SIG-M5 (cell line): ENCODE measurements around the gene GDF11.

ENCODE experiments used
- DNase-seq: peaks from one replicate; lab custom pipeline; 2025; lab: John Stamatoyannopoulos, UW

GDF11 gene

DNA sequence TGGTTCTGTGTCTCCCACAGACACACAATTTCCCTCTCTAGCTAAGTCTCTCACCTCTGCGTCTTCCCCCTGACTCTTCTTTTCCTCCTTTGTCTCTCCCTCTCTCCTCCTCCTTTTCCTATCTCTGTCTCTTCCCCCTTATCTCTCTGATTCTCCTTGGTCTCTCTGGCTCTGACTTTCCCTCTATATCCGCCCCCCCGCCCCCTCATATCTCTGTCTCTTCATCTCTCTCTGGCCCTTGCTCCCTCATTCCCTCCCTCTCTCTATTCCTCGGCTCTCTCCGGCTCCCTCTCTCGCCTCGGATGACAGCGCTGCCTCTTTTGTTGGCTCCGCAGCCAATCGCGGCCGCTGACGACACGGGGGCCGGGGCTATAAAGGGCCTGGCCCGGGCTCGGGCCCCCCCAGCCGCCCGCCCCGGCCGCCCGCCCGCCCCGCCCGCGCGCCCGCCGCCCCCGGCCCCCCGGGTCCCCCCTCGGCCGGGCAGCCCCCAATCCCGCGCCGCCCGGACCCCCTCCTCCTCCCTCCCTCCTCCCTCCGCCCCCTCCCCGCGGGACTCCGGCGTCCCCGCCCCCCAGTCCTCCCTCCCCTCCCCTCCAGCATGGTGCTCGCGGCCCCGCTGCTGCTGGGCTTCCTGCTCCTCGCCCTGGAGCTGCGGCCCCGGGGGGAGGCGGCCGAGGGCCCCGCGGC lies at the start of gene GDF11:
TSS of gene GDF11 (plus strand) at position 404 of the 687 bp plus-strand sequence. CDS start at position 599, 195 bp downstream.
- DNase-seq = no peak

DNA sequence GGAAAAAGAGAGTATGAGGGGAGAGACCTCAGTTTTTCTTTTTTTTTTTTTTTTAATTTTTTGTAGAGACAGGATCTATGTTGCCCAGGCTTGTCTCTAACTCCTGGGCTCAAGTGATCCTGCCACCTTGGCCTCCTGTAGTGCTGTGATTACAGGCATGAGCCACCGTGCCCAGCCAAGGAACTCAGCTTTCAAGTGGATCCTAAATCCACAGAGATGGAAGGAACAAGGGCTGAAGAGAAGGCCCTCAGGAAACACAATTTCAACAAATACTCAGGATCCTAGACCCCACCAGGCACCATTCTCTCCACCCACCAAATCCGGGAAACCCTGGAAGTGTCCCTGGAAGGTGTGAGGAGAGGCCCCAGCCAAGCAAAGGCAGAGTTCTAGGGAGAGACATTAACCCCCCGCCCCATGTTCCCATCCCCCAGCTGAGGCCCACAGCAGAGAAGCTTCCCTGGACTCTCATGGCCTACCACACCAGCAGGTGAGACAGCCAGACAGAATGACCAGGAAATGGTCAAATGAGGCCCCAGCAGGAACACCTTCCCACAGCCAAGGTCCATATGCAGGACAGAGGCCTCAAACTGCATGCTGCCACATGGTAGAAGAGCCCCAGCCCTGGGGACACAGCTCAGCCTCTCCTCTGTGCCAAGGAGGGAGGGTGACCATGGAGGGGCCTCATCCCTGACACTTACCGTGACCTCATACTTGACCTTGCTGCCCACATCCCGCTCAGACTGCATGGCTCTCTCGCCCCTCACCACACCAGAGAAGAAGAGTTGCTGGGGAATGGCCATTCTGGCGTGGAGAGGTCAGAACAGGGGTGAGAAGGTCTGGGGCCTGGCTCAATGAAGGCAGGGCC lies 49.4 kb upstream of the GDF11 start:
- no peak for DNase-seq

DNA sequence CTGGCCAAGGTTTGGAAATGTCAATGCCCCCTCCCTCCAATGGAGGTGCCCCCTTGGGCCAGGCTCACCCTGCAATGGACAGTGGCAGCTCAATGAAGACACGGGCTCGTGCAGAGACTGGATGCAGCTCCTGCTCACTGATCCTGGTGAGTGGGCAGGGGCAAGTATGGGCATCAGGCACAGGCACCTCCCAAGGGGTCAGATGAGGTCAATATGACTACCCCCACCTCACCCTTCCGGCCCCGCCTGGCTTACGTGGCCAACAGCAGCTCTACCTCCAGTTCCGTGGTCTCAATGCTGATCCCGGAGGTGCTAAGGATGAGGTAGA lies 48.8 kb upstream of the GDF11 start:
- DNase-seq = no peak

DNA sequence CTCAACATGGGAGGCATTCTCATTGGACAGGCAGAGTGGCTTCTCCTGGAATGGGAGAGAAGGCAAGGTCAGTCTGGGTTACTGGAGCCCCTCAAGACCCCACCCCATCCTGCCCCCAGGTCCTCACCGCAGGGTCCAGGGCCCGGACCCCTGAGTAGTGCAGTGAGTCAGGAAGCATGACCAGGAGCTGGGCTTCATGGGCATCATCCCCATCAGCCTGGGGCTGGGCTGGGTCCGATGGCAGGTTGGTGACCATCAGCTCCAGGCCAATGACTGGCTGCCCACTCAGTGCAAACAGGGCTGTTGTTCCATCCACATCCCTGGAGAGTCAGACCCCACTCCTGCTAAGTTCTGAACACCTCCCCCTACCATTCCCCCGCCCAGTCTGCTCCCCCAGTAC lies 48.3 kb upstream of the GDF11 start:
- DNase-seq = no peak

DNA sequence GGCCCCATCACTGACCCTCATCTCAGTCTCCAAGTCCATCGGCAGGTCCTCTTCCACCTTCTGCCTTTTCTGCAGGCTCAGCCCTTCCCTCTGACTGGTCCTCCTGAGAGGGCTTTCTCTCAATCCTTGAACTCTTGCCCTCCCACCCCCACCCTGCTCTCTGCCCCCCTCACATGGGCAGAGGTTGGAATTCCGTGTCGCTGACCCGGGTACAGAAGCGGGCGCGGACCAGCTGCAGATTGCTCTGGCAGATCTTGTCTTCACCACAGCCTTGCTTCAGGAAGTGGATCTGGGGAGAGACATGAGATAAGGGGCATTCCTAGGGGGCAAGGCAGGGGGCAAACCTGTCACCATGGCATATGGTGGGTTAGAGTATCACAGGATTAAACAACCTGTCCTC lies 47.6 kb upstream of the GDF11 start:
- DNase-seq = no peak

DNA sequence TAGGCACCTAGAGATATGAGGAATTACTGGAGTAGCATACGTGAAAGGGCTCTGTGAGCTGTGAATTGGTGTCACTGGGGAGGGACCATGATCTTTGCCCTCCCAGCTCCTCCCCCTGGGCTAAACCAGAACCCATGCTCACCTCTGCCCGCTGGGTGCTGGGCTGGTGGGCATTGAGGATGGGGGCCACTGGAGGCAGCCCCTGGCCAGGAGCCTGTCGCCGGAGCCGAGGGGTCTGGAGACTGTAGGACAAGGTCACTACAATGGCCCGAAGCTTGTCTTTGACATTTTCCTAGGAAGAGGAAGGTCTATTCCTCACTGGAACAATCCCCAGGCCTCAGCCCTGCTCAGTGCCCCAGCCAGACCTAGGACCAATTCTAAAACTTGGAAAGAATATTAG lies 46.8 kb upstream of the GDF11 start:
- DNase-seq = no peak

DNA sequence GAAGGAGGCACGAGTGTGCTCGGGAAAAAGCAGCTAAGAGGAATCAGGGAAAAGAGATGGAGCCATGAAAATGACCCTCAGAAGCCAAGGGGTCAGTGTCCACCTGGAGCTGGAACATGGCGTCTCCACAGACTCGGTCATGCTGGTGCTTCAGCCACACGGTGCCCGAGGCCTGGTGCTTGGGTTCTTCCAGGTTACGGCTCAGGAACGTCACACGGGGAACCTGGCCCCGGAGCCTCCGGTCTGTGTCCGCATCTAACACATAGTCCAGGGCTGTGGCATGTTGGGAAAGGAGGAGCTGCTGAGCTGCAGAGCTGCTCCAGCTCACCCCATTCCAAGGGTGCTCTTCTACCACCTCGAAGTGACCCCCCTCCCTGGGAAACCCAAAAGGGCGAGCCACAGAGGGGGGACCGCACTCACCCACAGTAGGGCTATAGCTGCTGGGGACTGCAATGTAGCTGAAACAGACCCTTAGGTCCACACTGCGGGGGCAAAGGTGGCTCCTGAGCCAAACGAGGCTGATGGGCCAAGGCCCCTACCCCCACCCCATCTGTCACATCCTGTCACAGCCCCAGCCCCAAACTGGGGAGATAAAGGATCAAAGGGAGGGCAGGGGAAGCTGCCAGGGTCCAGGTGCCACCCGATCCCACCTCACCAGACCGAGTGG lies 46.0 kb upstream of the GDF11 start:
- DNase-seq = no peak

DNA sequence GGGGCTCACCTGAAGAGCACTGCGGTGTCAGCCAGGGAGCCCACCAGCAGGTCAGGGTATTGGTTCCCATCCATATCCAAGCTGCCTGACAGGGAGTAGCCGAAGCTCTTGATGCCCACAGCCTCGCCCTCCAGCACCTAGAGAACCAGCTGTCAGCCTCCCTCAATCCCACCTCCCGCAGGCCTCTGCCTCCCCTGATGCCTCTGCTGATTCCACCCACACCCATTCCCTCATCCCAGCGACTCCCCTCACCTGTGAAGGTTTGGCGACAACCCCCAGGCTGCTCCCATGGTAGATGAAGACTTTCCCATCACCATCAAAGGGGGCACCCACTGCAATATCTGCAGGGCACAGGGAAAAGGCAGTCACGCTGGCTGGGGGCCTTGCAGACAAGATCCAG lies 45.2 kb upstream of the GDF11 start:
- DNase-seq = no peak

DNA sequence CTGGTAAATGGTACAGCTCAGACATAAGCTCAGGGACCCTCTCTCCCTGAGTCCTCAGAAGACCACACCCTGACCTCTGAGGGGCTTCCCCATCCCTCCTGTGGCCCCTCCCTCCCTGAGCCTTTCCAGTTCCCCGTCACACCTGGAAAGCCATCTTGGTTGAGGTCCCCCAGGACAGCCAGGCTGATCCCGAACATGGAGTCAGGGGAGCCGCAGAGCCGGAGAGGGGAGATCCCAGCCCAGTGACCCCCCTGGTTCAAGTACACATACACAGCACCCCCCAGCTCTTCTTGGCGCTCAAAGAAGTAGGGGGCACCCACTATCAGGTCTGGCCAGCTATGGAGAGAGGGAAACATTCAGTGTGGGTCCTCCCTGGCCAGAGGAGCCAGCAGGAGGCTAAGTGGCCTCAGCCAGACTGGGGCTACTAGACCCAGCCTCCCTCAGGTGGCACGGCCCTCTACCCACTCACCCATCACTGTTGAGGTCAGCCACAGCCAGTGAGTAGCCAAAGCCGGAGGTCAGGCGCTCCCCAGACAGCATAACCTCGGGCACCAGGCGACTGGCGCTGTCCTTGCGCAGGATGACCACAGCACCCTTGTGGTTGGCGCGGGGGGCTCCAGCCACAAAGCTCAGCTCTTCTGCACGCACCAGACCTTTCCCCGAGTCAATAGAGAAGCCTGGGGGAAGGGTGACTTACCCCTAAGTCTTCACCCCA lies 44.5 kb upstream of the GDF11 start:
- DNase-seq = no peak

DNA sequence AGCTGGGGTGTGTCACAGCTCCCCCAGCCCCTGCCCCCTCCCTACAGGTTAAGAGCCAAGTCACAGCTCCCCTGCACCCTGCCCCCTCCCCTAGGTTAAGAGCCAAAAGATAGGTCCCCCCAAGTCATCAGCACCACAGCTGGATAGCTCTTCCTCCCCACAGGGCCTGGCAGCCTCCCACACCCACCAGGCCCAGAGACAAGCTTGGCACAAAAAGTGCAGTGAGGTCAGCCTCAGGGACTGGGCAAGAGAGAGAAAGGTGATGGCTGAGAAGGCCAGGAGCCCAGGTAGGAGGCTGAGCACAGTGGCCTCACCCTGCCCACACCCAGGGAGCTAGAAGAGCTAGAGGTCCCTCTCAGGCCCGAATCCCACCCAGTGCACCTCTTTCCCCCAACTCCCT lies 44.0 kb upstream of the GDF11 start:
- no peak for DNase-seq

DNA sequence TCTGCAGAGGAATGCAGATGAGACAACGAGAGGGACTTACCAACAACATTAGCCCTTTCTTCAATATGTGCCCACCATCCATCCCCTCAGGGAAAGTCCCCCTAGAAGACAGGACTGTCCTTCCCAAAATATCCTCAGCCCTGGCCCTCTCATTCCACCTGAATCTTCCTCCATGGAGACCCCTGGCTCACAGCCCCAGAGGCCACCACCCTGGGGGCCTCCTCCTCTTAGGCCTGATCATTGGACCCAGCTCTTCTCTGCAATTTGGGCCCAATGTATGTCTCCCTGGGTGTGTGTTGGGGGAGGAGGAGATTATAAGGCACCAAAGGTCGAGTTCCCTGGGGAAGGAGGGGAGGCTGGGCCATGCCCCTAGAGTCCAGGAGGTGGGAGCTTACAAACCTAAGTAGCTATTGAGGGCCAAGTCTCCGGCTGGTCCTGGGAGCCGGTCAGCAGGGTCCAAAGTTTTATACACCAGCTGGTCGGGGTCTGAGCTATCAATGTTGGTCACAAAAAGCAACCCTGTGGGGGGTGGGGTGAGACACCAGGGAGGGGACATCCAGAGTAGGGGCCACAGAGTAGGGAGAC lies 43.4 kb upstream of the GDF11 start:
- no peak for DNase-seq

DNA sequence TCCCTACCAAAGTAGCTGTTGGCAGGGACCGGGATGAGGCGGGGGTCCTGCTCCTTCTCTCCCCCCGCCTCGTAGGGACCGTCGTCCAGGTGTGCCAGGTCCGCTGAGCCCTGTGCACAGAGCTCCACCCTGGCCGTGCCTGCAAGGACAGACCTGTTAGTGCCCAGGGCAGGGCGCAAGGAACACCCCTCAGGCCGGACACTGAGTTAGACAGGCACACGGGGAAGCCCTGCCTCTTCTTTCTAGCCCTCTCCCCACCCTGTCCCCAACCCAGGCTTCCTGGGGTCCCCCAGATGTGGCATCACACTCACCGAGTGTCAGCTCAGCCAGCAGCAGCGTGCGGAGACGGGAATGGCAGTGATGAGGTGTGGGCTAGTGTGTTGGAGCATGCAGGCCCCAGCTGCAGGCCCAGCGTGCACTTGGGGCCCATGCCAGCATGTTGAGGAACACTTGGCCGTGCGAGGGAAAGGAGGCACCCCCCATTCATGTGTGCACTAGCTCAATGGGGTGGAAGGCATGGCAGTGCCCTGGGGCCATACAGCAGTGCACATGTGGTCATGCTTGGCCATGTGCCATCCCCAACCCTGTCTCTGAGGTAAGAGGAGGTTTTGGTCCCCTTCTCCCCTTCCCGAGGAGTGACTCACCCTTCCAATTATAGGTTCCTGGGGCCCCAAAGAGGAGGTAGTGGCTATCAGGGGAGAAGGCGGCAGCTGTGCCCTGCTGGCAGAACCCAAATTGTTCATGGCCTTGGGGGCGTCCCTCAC lies 42.5 kb upstream of the GDF11 start:
- DNase-seq = peak; percentile 39

DNA sequence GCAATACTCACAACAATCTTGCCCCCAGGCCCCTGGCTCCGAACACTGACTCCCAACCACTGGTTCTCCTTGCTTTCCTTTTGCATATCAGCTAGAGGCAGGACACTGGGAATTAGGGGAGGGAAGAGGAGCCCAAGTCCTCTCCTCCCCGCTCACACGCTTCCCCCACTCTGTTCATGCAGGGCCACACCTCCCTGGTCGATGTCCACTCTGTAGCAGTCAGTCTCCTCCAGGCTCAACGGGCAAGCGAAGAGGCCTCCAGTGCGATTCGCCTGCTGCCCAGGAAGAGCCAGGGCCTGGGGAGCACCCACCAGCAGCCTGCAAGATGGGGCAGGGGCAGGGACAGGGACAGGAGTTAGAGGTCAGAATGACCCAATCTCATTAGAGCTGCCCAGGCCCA lies 40.1 kb upstream of the GDF11 start:
- no peak for DNase-seq

DNA sequence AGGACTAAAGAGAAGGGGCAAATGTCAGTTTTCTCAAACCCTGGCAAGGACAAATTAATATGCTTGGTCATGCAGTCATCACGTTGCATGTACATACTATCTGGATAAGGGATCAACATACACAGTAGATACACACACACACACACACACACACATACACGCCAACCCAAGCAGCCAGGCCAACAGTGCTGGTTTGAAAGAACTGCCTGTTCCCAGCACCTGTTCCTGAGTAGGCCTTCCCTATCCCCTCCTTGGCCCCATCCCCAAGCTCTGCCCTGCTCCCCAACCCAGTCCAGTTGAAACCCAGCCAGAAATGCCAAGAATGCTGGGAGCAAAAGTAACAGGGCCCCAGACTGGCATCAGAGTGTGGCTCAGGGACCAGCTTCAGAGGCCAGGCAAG lies 39.6 kb upstream of the GDF11 start:
- DNase-seq = no peak

DNA sequence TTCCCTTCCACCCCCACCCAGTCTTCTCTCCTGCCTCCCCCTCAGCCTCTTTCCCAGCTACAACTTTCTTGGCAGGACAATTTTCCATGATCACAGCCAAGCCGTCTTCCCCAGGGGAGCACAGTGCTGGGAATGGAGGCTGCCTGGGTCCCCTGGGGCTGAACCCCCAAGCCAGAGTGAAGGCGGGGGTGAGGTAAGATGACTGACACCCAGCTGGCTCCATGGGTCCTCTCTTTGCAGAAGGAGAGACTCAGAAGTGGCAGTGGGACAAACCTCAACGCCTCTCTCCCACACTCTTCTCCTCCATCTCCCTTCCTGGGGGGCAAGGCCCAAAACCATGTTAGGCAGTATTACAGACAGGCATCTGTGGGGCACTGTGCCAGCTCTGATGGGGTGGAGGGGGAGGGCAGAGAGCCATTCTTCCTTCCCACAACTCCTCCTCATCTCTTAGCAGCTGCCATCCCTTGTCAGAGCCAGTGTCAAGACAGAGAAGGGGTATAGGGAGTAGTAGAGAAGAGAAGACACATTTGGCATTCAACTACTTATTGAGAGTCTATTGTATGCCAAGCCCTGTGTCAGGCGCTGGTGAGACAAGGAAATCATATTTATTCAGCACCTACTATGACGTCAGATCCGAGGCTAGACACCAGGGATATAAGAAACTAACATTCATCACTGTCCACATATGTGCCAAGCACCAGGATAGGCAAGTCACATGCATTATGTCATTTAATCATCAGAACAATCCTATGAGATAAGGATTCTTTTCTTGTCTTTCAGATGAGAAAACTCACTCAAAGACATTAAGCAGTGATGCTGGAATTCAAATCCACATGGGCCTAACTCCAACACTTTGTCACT lies 38.8 kb upstream of the GDF11 start:
- no peak for DNase-seq

DNA sequence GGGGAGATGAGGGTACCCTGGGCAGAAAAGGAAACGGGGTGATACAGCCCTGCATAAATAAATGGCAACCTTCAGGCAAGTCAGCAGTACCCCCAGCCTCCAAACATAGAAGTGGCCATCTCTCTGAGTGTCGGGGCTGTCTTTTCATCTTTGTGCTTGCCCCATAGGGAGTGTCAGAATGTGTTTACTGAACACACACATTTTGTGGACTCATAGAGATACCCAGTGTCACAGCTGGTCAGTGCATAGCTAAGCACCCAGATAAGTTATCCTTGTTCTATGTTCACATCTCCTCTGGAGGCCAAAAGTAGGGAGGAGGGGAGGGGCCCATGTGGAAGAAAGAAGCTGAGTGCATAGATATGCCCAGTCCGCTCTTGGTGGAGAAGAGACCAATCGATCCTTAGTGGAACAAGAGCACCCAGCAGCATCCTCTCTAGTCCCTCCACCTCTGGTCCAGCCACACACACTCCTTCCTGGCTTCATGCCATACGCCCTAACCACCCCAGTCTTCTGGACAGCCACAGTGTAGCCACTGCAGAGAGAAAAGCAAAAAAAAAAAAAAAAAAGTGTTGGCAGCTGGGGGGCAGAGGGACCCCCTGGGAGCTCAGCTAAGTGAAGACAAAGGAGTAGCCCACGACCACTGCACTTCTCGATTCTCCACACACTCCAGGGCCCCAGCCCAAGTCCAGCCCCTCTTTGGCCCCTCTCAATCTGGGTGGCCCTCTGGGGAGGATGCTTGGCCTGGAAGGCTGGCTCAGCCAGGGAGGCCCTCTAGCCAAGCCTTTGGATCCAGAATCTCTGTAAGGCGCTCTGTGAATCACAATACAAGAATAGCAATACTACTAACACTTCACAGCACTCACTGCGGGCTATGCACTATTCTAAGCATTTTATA lies 37.9 kb upstream of the GDF11 start:
- no peak for DNase-seq

DNA sequence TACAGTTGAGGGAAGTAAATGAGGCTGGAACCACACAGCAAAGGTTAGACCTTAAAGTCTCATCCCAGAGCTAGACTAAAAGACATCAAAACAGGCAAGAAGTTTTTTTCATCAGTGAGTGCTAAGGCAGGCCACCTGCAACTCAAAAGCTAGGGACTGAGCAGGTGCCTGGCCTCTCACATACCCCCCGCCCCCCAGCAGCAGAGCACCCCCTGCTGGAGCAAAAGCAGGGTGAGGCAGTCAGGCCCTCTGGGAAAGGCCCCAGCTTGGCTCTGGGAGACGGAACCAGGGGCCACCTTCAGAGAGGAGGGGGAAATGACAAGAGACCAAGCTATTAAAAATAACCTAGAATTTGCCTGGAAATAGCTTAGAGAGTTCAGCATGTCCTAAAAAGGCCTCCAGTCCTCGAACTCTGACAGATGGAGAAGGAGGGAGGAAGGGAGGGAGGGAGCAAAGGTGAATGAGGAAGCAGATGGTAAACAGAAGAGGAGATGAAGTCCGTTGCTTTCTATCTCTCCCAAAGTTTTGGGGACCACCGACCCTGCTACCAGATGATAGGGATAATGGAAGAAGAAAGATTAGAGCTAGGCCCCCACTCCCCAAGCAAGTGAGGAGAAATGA lies 37.0 kb upstream of the GDF11 start:
- DNase-seq = no peak

DNA sequence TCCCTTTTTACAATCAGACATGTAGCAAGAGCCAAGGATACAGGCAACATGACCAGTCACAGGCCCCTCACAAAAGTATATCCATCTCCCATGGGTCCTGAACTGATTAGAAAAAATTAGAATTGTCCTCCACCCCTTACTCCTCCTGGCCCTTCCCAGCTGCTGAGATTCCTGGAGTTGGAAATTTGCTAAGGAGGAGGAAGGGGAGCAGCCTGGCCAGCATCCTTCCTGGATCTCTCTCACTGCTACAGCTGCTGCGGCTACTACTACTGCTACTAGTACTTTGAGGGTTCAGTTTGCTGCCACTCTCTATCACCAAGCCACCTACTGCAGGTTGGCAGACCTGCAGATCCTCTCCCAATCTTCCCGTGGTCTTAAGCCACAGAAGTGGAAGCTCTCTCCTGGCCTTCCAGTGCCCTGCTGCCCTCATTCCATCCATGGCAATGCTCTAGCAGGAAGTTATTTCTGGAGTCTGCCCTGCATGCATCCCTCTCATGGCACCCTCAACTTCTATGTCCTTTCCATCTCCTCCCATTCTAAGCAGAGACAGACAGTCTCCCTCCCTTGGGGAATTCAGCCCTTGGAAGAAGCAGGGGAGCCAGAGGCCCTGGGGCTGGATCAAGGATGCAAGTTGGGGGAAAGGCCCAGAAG lies 36.2 kb upstream of the GDF11 start:
- no peak for DNase-seq
